K562 (cell line): ENCODE measurements around the gene CD37. TPM values are rescaled to one million over a fixed set of nuclear protein-coding genes. Genes with fewer than 3 reads are reported as not detected.
A peak's percentile ranks its signal among the peaks of the same experiment; 100 is the strongest.

Experiments
- BMI1 ChIP-seq: fragments of 150-350 bp; IDR thresholded peaks from 2 replicates; pipeline ENCODE4 v1.6.1; 2014; ENCODE audit warnings: low read length
- CSDE1 ChIP-seq, 2 experiments: fragments of 450-650 bp; IDR thresholded peaks; 2 replicates each; pipeline ENCODE4 v1.6.1; 2016; ENCODE audit warnings: mild to moderate bottlenecking in 1 of 2
- KAT2B ChIP-seq: IDR thresholded peaks from one replicate; pipeline ENCODE4 v1.6.1; 2012; ENCODE audit warnings: low read depth, mild to moderate bottlenecking, control low read depth, inconsistent platforms, low read length, moderate library complexity
- NELFE ChIP-seq: IDR thresholded peaks from 2 replicates; pipeline ENCODE4 v1.6.1; 2011; ENCODE audit warnings: mild to moderate bottlenecking; ENCODE audit not compliant: insufficient read depth, insufficient read length
- NFE2L1 ChIP-seq: fragments of 450-650 bp; IDR thresholded peaks from 2 replicates; pipeline ENCODE4 v1.6.1; 2016; ENCODE audit warnings: missing genetic modification characterization, low read depth, mild to moderate bottlenecking, missing compliant biosample characterization, moderate library complexity, borderline replicate concordance
- NR2F6 ChIP-seq: fragments of 450-650 bp; formaldehyde crosslinking; IDR thresholded peaks from 2 replicates; pipeline ENCODE4 v1.4.0; 2020; ENCODE audit warnings: mild to moderate bottlenecking
- RAD51 ChIP-seq: fragments of 450-650 bp; IDR thresholded peaks from 2 replicates; pipeline ENCODE4 v1.7.1; 2016; ENCODE audit warnings: low read depth, mild to moderate bottlenecking, borderline replicate concordance
- SIN3B ChIP-seq: fragments of 450-650 bp; IDR thresholded peaks from 2 replicates; pipeline ENCODE4 v1.6.1; 2017; ENCODE audit warnings: low read depth, mild to moderate bottlenecking, moderate library complexity
- STAT5A ChIP-seq: IDR thresholded peaks from 2 replicates; pipeline ENCODE4 v1.6.1; 2012; ENCODE audit warnings: low read length, inconsistent platforms, borderline replicate concordance
- TRIM28 ChIP-seq: fragments of 450-650 bp; IDR thresholded peaks from 2 replicates; pipeline ENCODE4 v1.6.1; 2017
- XRCC5 ChIP-seq: fragments of 200-400 bp; formaldehyde crosslinking; IDR thresholded peaks from 2 replicates; pipeline ENCODE4 v1.6.1; 2017; ENCODE audit warnings: low read depth, mild to moderate bottlenecking, low read length
- ZNF12 ChIP-seq: sonication (generic); formaldehyde crosslinking; IDR thresholded peaks from 2 replicates; pipeline ENCODE4 v1.4.0; 2020; ENCODE audit warnings: mild to moderate bottlenecking, missing genetic modification reagents
- ZNF197 ChIP-seq: fragments of 200-800 bp; sonication (Bioruptor generic); IDR thresholded peaks from 2 replicates; pipeline ENCODE4 v1.6.1; 2016; ENCODE audit warnings: low read depth, missing genetic modification characterization, missing compliant biosample characterization
- ZNF316 ChIP-seq: fragments of 450-650 bp; IDR thresholded peaks from 2 replicates; pipeline ENCODE4 v1.6.1; 2016
- ZNF408 ChIP-seq: fragments of 250-450 bp; sonication (Bioruptor Pico); IDR thresholded peaks from 2 replicates; pipeline ENCODE4 v1.4.0; 2020; ENCODE audit warnings: low read depth, mild to moderate bottlenecking, moderate library complexity
- polyA plus RNA-seq, 8 experiments: library from polyadenylated mRNA; depleted of rRNA in 4 of 8; stranded (reverse) in 5 of 8; unstranded in 3 of 8; fragments of >200 nt; fragmentation: Nextera tagmentation in 2 of 8; fragmentation: Illumina TruSeq in 1 of 8; extraction: Ambion mirVana in 2 of 8; extraction: Trizol in 1 of 8; gene quantifications; 2 replicates each; pipeline versions ENCODE4 v1.2.1 to v1.2.3, GENCODE V29; 2011 to 2014; ENCODE audit warnings: inconsistent platforms in 1 of 8, missing spikeins in 1 of 8
- total RNA-seq, 7 experiments: library from RNA; depleted of rRNA in 6 of 7; stranded (reverse); fragments of >200 nt in 6 of 7; fragmentation: Illumina TruSeq in 2 of 7; extraction: Trizol in 2 of 7; gene quantifications; 2 replicates each; pipeline versions ENCODE4 v1.2.1 to v1.2.3, GENCODE V29; 2011 to 2021; ENCODE audit warnings: low replicate concordance in 1 of 7
- TF ChIP-seq, protein P1 (sequence below): sonication (generic); formaldehyde crosslinking; IDR thresholded peaks from 2 replicates; pipeline ENCODE4 v1.8.1; 2023; ENCODE audit warnings: missing genetic modification reagents, mild to moderate bottlenecking, borderline replicate concordance
- TF ChIP-seq, protein P2 (sequence below), 2 experiments: fragments of 450-650 bp in 1 of 2; sonication (generic) in 1 of 2; formaldehyde crosslinking in 1 of 2; IDR thresholded peaks in 1 of 2; conservative IDR thresholded peaks in 1 of 2; 2 replicates each; pipeline versions ENCODE4 v1.6.1 to v1.8.1; 2016 to 2023; ENCODE audit warnings: mild to moderate bottlenecking in 2 of 2, moderate library complexity in 2 of 2, inconsistent platforms in 1 of 2, missing genetic modification reagents in 1 of 2
- TF ChIP-seq, protein P3 (sequence below): sonication (generic); formaldehyde crosslinking; IDR thresholded peaks from 2 replicates; pipeline ENCODE4 v1.8.1; 2023; ENCODE audit warnings: mild to moderate bottlenecking, missing genetic modification reagents
- TF ChIP-seq, protein P4 (sequence below): sonication (generic); formaldehyde crosslinking; IDR thresholded peaks from 2 replicates; pipeline ENCODE4 v1.8.0; 2023; ENCODE audit warnings: mild to moderate bottlenecking, missing genetic modification reagents

CD37 gene
- total and polyA plus RNA-seq, 9 of the 15 experiments (the other 6 are each of a cell fraction or from before 2014, with no cell fraction given) = 2.5 to 19.0 (median 7.4) TPM

DNA sequence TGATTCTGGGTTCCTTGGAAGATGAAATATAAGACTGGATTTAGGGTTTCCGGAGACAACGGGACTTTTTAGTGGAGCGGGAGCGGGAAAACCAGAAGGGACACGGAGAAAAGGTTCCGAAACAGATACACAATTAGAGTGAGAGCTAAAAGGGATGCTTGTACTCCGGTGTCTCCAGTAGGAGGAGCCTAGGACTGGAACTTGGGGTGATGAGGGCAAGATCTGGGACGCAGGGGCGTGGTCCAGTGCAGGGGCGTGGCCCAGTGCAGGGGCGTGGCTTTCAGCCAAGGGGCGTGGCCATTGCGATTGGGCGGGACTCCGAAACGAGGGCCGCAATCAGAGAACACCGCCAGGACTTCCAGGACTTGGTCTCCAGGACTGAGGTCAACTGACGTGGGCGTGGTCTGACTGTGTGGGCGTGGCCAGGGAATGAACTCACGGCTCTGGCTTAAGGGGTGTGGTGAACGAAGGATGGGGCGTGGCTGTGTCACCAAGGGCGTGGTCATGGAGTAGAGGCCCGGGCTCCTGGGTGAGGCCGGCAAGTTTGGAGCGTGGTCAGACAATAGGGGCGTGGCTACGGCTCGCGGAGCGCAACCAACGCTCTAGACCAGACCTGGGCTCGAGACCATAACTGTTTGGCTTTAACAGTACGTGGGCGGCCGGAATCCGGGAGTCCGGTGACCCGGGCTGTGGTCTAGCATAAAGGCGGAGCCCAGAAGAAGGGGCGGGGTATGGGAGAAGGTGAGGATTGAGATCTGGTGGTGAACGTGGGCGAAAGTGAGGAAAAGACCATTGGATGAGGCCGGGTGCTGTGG, 28.3 kb downstream of the CD37 start, which contains the start of gene DKKL1 (continued):
- no peak for TF ChIP-seq ZNF408 (CRISPR knock-in tag)
- no peak for TF ChIP-seq ZNF316
- TF ChIP-seq CSDE1 (IDR thresholded peaks at IDR 0.05) = no peak
- no peak for TF ChIP-seq NELFE
- TF ChIP-seq, protein P1, sequence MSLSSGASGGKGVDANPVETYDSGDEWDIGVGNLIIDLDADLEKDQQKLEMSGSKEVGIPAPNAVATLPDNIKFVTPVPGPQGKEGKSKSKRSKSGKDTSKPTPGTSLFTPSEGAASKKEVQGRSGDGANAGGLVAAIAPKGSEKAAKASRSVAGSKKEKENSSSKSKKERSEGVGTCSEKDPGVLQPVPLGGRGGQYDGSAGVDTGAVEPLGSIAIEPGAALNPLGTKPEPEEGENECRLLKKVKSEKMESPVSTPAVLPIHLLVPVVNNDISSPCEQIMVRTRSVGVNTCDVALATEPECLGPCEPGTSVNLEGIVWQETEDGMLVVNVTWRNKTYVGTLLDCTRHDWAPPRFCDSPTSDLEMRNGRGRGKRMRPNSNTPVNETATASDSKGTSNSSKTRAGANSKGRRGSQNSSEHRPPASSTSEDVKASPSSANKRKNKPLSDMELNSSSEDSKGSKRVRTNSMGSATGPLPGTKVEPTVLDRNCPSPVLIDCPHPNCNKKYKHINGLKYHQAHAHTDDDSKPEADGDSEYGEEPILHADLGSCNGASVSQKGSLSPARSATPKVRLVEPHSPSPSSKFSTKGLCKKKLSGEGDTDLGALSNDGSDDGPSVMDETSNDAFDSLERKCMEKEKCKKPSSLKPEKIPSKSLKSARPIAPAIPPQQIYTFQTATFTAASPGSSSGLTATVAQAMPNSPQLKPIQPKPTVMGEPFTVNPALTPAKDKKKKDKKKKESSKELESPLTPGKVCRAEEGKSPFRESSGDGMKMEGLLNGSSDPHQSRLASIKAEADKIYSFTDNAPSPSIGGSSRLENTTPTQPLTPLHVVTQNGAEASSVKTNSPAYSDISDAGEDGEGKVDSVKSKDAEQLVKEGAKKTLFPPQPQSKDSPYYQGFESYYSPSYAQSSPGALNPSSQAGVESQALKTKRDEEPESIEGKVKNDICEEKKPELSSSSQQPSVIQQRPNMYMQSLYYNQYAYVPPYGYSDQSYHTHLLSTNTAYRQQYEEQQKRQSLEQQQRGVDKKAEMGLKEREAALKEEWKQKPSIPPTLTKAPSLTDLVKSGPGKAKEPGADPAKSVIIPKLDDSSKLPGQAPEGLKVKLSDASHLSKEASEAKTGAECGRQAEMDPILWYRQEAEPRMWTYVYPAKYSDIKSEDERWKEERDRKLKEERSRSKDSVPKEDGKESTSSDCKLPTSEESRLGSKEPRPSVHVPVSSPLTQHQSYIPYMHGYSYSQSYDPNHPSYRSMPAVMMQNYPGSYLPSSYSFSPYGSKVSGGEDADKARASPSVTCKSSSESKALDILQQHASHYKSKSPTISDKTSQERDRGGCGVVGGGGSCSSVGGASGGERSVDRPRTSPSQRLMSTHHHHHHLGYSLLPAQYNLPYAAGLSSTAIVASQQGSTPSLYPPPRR (CRISPR knock-in tag) = no peak
- 0 out of 2 replicates have a peak, but pooled peaks have one; percentile 54 for TF ChIP-seq ZNF12 (CRISPR knock-in tag)
- TF ChIP-seq, protein P2, sequence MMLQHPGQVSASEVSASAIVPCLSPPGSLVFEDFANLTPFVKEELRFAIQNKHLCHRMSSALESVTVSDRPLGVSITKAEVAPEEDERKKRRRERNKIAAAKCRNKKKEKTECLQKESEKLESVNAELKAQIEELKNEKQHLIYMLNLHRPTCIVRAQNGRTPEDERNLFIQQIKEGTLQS (IDR thresholded peaks at IDR 0.05) = peak; percentile 22; the same call in 1 of the 2 replicates
- TF ChIP-seq, protein P2 (CRISPR knock-in tag; conservative IDR thresholded peaks at IDR 0.05) = no peak
- no peak; the same call in 1 of the 2 replicates for TF ChIP-seq RAD51
- no peak for TF ChIP-seq STAT5A
- no peak for TF ChIP-seq TRIM28
- TF ChIP-seq ZNF197 = no peak
- TF ChIP-seq NFE2L1 (tag) = no peak
- TF ChIP-seq XRCC5 = 0 out of 2 replicates have a peak, but pooled peaks have one; percentile 22
- no peak for TF ChIP-seq NR2F6 (CRISPR knock-in tag)
- TF ChIP-seq, protein P3, sequence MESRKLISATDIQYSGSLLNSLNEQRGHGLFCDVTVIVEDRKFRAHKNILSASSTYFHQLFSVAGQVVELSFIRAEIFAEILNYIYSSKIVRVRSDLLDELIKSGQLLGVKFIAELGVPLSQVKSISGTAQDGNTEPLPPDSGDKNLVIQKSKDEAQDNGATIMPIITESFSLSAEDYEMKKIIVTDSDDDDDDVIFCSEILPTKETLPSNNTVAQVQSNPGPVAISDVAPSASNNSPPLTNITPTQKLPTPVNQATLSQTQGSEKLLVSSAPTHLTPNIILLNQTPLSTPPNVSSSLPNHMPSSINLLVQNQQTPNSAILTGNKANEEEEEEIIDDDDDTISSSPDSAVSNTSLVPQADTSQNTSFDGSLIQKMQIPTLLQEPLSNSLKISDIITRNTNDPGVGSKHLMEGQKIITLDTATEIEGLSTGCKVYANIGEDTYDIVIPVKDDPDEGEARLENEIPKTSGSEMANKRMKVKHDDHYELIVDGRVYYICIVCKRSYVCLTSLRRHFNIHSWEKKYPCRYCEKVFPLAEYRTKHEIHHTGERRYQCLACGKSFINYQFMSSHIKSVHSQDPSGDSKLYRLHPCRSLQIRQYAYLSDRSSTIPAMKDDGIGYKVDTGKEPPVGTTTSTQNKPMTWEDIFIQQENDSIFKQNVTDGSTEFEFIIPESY = no peak
- TF ChIP-seq KAT2B = no peak
- TF ChIP-seq BMI1 = no peak
- TF ChIP-seq SIN3B = no peak
- TF ChIP-seq, protein P4, sequence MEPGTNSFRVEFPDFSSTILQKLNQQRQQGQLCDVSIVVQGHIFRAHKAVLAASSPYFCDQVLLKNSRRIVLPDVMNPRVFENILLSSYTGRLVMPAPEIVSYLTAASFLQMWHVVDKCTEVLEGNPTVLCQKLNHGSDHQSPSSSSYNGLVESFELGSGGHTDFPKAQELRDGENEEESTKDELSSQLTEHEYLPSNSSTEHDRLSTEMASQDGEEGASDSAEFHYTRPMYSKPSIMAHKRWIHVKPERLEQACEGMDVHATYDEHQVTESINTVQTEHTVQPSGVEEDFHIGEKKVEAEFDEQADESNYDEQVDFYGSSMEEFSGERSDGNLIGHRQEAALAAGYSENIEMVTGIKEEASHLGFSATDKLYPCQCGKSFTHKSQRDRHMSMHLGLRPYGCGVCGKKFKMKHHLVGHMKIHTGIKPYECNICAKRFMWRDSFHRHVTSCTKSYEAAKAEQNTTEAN (CRISPR knock-in tag) = no peak
